Measurements from ENCODE around the gene TRIM24.
"Not testable (repeated sequence)": the region's sequence is repeated elsewhere in the genome, so short reads cannot be mapped to it uniquely, and the experiment has no call there.

Gene TRIM24

GRCh38 chr7:138519061-138519798 is 59.2 kb downstream of the TRIM24 start:
- intact Hi-C loops (cut with DNase I): no loop called here
- peak in 3 of 42 donors; percentile 5 to 12 (median 10) for DNase-seq

GRCh38 chr7:138520742-138521141 is 60.7 kb downstream of the TRIM24 start:
- no peak for DNase-seq
- intact Hi-C loops (cut with DNase I): no loop called here

GRCh38 chr7:138521837-138522461 is 61.9 kb downstream of the TRIM24 start:
- no peak for DNase-seq
- intact Hi-C loops (cut with DNase I): no loop called here

- intact Hi-C loops (cut with DNase I): no loop called here
- no peak for DNase-seq
Observed at GRCh38 chr7:138524259-138524658, 64.2 kb downstream of the TRIM24 start.

GRCh38 chr7:138525757-138526156 is 65.7 kb downstream of the TRIM24 start:
- no peak for DNase-seq
- intact Hi-C loops (cut with DNase I): no loop called here

GRCh38 chr7:138527746-138528223 is 67.7 kb downstream of the TRIM24 start:
- intact Hi-C loops (cut with DNase I): no loop called here
- no peak for DNase-seq

- intact Hi-C loops (cut with DNase I); DNase-seq: not testable (repeated sequence)
Observed at GRCh38 chr7:138536833-138537232, 76.8 kb downstream of the TRIM24 start.

- intact Hi-C loops (cut with DNase I): no loop called here
- peak in 1 of 42 donors; percentile 7 for DNase-seq
Observed at GRCh38 chr7:138538518-138538917, 78.5 kb downstream of the TRIM24 start.

- intact Hi-C loops (cut with DNase I): no loop called here
- no peak for DNase-seq
Observed at GRCh38 chr7:138538997-138539644, 79.1 kb downstream of the TRIM24 start.

GRCh38 chr7:138542183-138542582 is 82.1 kb downstream of the TRIM24 start:
- intact Hi-C loops (cut with DNase I): no loop called here
- no peak for DNase-seq

- intact Hi-C loops (cut with DNase I): no loop called here
- DNase-seq: no peak
Observed at GRCh38 chr7:138543739-138544138, 83.7 kb downstream of the TRIM24 start.

- intact Hi-C loops (cut with DNase I): no loop called here
Observed at GRCh38 chr7:138545123-138545522, 85.1 kb downstream of the TRIM24 start.

GRCh38 chr7:138546064-138546619 is 86.1 kb downstream of the TRIM24 start:
- intact Hi-C loops (cut with DNase I): no loop called here
- DNase-seq: no peak

More at GRCh38 chr7:138545123-138545522, 85.1 kb downstream of the TRIM24 start:
- no peak for DNase-seq

- DNase-seq: no peak
- intact Hi-C loops (cut with DNase I): no loop called here
Observed at GRCh38 chr7:138546829-138547228, 86.8 kb downstream of the TRIM24 start.

- no peak for DNase-seq
- intact Hi-C loops (cut with DNase I): no loop called here
Observed at GRCh38 chr7:138549082-138549481, 89.0 kb downstream of the TRIM24 start.

- no peak for DNase-seq
- intact Hi-C loops (cut with DNase I): no loop called here
Observed at GRCh38 chr7:138550337-138550736, 90.3 kb downstream of the TRIM24 start.

GRCh38 chr7:138551102-138551501 is 91.0 kb downstream of the TRIM24 start:
- DNase-seq: no peak
- intact Hi-C loops (cut with DNase I): no loop called here

GRCh38 chr7:138553805-138554204 is 93.7 kb downstream of the TRIM24 start:
- intact Hi-C loops (cut with DNase I): no loop called here
- DNase-seq: no peak

- DNase-seq: no peak
- intact Hi-C loops (cut with DNase I): no loop called here
Observed at GRCh38 chr7:138554674-138555073, 94.6 kb downstream of the TRIM24 start.

- intact Hi-C loops (cut with DNase I): no loop called here
- no peak for DNase-seq
Observed at GRCh38 chr7:138555684-138556083, 95.6 kb downstream of the TRIM24 start.

All from head of caudate nucleus (tissue), 42 donors.